Duodenal mucosa (tissue), 2 donors: ENCODE results near the gene GNAT1.

Source experiments
- H3K27ac ChIP-seq: one replicate; pipeline ENCODE4 v1.7.0; 2013; ENCODE audit warnings: low read depth, low read length
- H3K27me3 ChIP-seq, 2 donors: one replicate each; pipeline ENCODE4 v1.7.0; 2013; ENCODE audit warnings: low read length in 2 of 2, control low read depth in 1 of 2; ENCODE audit not compliant: insufficient read depth in 2 of 2, control insufficient read depth in 1 of 2
- H3K36me3 ChIP-seq, 2 donors: one replicate each; pipeline ENCODE4 v1.7.0; 2013; ENCODE audit warnings: low read length in 2 of 2, control low read depth in 1 of 2; ENCODE audit not compliant: insufficient read depth in 2 of 2, control insufficient read depth in 1 of 2
- H3K4me1 ChIP-seq, 2 donors: one replicate each; pipeline ENCODE4 v1.7.0; 2013; ENCODE audit warnings: low read length in 2 of 2, control low read depth in 1 of 2; ENCODE audit not compliant: insufficient read depth in 2 of 2, control insufficient read depth in 1 of 2
- H3K4me3 ChIP-seq, 2 donors: one replicate each; pipeline ENCODE4 v1.7.0; 2013; ENCODE audit warnings: low read length in 2 of 2, low read depth in 1 of 2
- H3K9ac ChIP-seq, 2 donors: one replicate each; pipeline ENCODE4 v1.7.0; 2013; ENCODE audit warnings: low read length in 2 of 2, low read depth in 1 of 2
- H3K9me3 ChIP-seq, 2 donors: one replicate each; pipeline ENCODE4 v1.7.0; 2013; ENCODE audit warnings: low read length in 2 of 2, control low read depth in 1 of 2; ENCODE audit not compliant: control insufficient read depth in 1 of 2

Gene GNAT1

GRCh38 chr3:50196253-50196801, 4.9 kb downstream of the GNAT1 start:
- Histone ChIP-seq H3K9me3 (no peaks in the 10 kb centered on the region), H3K9ac (no peak overlapping the region), H3K27ac (no peak overlapping the region), H3K27me3 (peaks cover 17 to 28% of the 10 kb centered on the region in 2 donors), H3K4me1 (peaks cover 10 to 11% of the 10 kb centered on the region in 2 donors), H3K36me3 (no peaks in the 10 kb centered on the region), H3K4me3 (no peak overlapping the region)

GRCh38 chr3:50201573-50202315, 10.3 kb downstream of the GNAT1 start:
- no peak overlapping the region for H3K27ac ChIP-seq
- H3K4me1 ChIP-seq = peaks cover 0 to 15% of the 10 kb centered on the region in 2 donors
- H3K9ac ChIP-seq = no peak overlapping the region
- no peaks in the 10 kb centered on the region for H3K9me3 ChIP-seq
- H3K27me3 ChIP-seq = peaks cover 27 to 35% of the 10 kb centered on the region in 2 donors
- H3K4me3 ChIP-seq = no peak overlapping the region
- no peaks in the 10 kb centered on the region for H3K36me3 ChIP-seq

- H3K36me3 ChIP-seq = no peaks in the 10 kb centered on the region
- peaks cover 0 to 15% of the 10 kb centered on the region in 2 donors for H3K4me1 ChIP-seq
- H3K27ac ChIP-seq = no peak overlapping the region
- no peak overlapping the region for H3K4me3 ChIP-seq
- H3K27me3 ChIP-seq = peaks cover 27 to 38% of the 10 kb centered on the region in 2 donors
- no peaks in the 10 kb centered on the region for H3K9me3 ChIP-seq
- H3K9ac ChIP-seq = no peak overlapping the region
These were observed 11.1 kb downstream of the GNAT1 start for GRCh38 chr3:50202353-50203112.

- peaks cover 0 to 15% of the 10 kb centered on the region in 2 donors for H3K4me1 ChIP-seq
- no peak overlapping the region for H3K4me3 ChIP-seq
- H3K27ac ChIP-seq = no peak overlapping the region
- H3K27me3 ChIP-seq = peaks cover 27 to 38% of the 10 kb centered on the region in 2 donors
- H3K36me3 ChIP-seq = no peaks in the 10 kb centered on the region
- H3K9ac ChIP-seq = no peak overlapping the region
- no peaks in the 10 kb centered on the region for H3K9me3 ChIP-seq
These were observed 11.9 kb downstream of the GNAT1 start for GRCh38 chr3:50203113-50203808.

GRCh38 chr3:50203809-50204803, 12.7 kb downstream of the GNAT1 start:
- Histone ChIP-seq H3K4me1 (peaks cover 0 to 15% of the 10 kb centered on the region in 2 donors), H3K4me3 (no peak overlapping the region), H3K9me3 (no peaks in the 10 kb centered on the region), H3K9ac (no peak overlapping the region), H3K36me3 (no peaks in the 10 kb centered on the region), H3K27ac (no peak overlapping the region), H3K27me3 (peaks cover 27 to 38% of the 10 kb centered on the region in 2 donors)

- Histone ChIP-seq H3K9ac (no peak within 1 kb of the TSS), H3K9me3 (no peaks in the 10 kb centered on the region), H3K4me3 (peak within 1 kb of the TSS; percentile 33 to 55), H3K4me1 (peaks cover 3 to 18% of the 10 kb centered on the region in 2 donors), H3K36me3 (no peaks in the 10 kb centered on the region), H3K27me3 (peaks cover 27 to 38% of the 10 kb centered on the region in 2 donors), H3K27ac (no peak within 1 kb of the TSS)
These were observed 13.5 kb downstream of the GNAT1 start, which contains the start of gene SLC38A3 for GRCh38 chr3:50204804-50205412. Gene SLC38A3, plus strand, starts transcription at chr3:50205271. Its CDS starts 8,929 bp downstream, at chr3:50214200.

GRCh38 chr3:50205413-50206276, 14.2 kb downstream of the GNAT1 start:
- Histone ChIP-seq H3K4me3 (peak overlapping the region; percentile 33 to 55), H3K36me3 (no peaks in the 10 kb centered on the region), H3K4me1 (peaks cover 10 to 26% of the 10 kb centered on the region in 2 donors), H3K27me3 (peaks cover 27 to 38% of the 10 kb centered on the region in 2 donors), H3K9ac (no peak overlapping the region), H3K9me3 (no peaks in the 10 kb centered on the region), H3K27ac (no peak overlapping the region)

- Histone ChIP-seq H3K9me3 (no peaks in the 10 kb centered on the region), H3K27ac (no peak overlapping the region), H3K4me3 (no peak overlapping the region), H3K4me1 (peaks cover 15 to 32% of the 10 kb centered on the region in 2 donors), H3K36me3 (no peaks in the 10 kb centered on the region), H3K27me3 (peaks cover 17 to 31% of the 10 kb centered on the region in 2 donors), H3K9ac (no peak overlapping the region)
These were observed 16.1 kb downstream of the GNAT1 start for GRCh38 chr3:50207359-50208042.
